Eye (tissue), 1 donor: Measurements from ENCODE around the gene NKD2.

Experiments
- DNase-seq: peaks from one replicate; pipeline ENCODE4 v3.0.0-alpha.2; 2015

Gene NKD2

GRCh38 chr5:1032011-1032410 lies 23.4 kb downstream of the NKD2 start:
- DNase-seq: no peak

GRCh38 chr5:1032551-1033027 lies 24.0 kb downstream of the NKD2 start:
- DNase-seq: no peak

- no peak for DNase-seq
These were observed 24.6 kb downstream of the NKD2 start for GRCh38 chr5:1033178-1033577.

DNA sequence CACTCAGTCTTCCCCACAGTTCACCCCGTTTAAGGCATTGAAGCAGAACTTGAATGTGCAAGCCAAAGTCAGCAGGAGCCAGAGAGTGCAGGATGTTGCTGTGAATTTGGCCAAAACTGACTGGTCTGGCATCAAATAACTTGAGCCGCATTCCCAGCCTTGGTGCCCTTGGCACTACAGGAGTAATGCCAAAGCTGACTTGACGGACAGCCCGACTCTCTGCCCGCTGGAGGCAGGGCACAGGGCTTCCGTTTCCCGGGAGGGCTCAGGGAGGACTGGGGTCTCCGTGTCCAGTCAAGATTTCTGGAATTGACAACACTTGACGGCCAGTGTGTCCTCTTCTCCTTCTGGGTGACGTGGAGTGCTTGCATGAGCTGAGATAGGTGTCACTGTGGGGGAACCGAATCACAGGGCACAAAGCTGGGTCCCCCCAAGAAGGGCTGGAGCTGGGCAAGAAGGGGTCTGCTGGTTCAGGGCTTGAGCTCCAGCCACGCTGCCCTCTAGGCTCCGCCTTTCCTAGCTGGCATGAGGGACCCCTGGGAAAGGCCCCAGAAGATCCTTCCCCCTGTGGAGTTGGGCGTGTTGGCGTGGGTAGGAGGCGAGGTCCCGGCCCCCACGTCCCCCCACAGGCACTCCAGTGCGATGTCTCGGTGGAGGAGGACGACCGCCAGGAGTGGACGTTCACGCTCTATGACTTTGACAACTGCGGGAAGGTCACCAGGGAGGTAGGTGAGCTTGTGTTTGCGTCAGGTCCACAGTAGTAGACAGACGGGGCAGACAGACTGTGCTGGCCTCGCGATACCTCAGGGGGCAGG lies 25.2 kb downstream of the NKD2 start:
- DNase-seq: no peak

GRCh38 chr5:1034421-1034905 lies 25.9 kb downstream of the NKD2 start:
- DNase-seq: no peak

GRCh38 chr5:1034986-1035385 lies 26.4 kb downstream of the NKD2 start:
- no peak for DNase-seq

- no peak for DNase-seq
These were observed 27.1 kb downstream of the NKD2 start for GRCh38 chr5:1035421-1036405.

DNA sequence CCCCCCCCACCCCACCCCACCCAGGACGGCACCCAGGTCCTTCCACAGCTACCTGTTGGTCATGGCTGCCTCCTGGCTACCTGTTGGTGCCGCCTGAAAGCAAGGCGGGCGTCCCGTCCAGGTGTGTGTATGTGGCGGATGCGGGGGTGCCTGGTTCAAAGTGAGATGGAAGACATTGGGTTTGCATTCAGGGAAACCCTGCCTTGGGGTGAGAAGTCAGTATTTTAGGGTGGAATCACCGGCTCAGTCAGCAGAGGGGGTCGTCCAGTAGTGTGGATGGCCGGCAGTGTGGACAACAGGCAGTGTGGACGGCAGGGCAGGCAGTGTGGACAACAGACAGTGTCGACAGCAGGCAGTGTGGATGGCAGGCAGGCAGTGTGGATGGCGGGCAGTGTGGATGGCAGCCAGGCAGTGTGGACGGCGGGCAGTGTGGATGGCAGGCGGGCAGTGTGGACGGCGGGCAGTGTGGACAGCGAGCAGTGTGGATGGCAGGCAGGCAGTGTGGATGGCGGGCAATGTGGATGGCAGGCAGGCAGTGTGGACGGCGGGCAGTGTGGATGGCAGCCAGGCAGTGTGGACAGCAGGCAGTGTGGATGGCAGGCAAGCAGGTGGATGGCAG lies 28.0 kb downstream of the NKD2 start:
- DNase-seq: no peak

DNA sequence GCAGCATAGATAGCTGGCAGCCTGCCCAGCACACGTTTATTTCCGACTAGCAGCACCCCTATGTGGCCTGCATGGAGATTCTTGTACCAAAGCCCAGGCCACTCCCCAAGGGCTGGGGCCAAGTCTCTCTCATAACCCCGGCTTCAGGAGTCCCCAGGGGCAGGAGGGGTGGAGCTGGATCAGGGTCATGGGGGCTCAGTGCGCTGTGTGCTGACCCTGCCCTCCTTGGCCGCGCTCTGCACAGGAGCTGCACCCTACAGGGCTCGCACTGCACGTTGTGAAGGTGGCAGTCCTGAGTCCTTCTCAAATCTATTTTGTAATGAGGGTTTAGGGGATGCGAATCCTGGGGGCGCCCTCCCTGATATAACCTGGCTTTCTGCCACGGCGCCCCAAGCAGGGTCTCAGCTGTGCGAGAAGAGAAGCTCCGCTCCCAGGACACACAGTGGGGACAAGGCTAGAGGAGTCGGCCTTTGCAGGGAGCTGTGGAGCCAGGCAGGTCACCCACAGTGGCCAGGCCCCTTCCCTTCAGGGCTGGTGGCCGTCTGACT lies 28.6 kb downstream of the NKD2 start:
- no peak for DNase-seq

DNA sequence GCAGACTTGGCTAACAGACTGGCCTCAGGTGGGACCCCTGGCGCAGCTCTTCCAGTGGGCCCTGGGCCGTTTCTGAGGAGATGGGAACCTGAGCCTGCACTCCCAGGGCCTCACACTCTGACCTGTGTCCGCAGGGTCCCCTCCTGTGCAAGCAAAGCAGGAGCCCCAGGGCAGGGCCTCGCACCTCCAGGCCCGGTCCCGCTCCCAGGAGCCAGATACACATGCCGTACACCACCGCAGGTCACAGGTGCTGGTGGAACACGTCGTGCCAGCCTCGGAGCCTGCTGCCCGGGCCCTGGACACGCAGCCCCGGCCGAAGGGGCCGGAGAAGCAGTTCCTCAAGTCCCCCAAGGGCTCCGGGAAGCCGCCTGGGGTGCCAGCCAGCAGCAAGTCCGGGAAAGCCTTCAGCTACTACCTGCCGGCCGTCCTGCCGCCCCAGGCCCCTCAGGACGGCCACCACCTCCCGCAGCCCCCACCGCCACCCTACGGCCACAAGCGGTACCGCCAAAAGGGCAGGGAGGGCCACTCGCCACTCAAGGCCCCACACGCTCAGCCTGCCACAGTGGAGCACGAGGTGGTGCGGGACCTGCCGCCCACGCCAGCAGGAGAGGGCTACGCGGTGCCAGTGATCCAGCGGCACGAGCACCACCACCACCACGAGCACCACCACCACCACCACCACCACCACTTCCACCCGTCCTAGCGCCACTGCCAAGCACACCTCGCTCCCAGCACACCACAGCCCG lies 29.2 kb downstream of the NKD2 start:
- no peak for DNase-seq

GRCh38 chr5:1038417-1039209 lies 30.0 kb downstream of the NKD2 start:
- DNase-seq: no peak

DNA sequence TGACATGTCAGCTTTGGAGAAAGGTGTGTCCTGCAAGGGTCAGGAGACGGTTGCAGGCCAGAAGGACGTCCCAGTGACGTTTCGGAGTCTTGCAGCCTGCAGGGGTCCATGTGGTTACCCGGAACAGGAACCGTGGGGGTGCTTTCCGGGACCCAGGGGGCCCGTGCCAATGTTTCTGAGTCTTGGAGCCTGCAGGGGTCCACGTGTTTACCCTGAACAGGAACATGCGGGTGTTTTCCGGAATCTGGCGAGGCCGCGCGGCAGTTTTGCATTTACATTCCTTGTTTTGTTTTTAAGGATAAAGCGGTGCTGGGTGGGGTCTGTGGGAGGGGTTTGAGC lies 30.6 kb downstream of the NKD2 start:
- DNase-seq: no peak

DNA sequence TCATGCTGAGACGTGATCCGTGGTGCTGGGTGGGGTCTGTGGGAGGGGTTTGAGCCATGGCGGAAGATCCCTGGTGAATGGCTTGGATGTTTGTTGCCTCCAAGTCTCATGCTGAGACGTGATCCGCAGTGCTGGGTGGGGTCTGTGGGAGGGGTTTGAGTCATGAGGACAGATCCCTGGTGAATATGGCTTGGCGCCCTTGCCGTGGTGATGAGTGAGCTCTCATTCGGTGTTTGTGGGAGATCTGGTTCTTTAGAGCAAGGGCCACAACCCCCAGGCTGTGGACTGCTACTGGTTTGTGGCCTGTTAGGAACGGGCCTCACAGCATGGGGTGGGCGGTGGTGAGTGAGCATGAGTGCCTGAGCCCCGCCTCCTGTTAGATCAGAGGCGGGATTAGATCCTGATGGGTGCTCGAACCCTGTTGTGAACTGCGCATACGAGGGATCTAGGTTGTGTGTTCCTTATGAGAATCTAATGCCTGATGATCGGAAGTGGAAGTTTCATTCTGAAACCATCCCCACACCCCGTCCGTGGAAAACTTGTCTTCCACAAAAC lies 31.2 kb downstream of the NKD2 start:
- no peak for DNase-seq

GRCh38 chr5:1040571-1040970 lies 32.0 kb downstream of the NKD2 start:
- DNase-seq: no peak

GRCh38 chr5:1041225-1042143 lies 32.9 kb downstream of the NKD2 start:
- no peak for DNase-seq

- DNase-seq: no peak
These were observed 34.0 kb downstream of the NKD2 start for GRCh38 chr5:1042626-1043025.

DNA sequence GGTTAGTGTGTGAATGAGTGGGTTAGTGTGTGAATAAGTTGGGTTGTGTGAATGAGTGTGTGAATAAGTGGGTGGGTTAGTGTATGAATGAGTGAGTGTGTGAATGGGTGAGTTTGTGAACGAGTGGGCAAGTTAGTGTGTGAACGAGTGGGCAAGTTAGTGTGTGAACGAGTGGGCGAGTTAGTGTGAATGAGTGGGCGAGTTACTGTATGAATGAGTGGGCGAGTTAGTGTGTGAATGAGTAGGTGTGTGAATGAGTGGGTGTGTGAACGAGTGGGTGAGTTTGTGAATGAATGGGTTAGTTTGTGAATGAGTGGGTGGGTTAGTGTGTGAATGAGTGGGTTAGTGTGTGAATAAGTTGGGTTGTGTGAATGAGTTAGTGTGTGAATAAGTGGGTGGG lies 34.7 kb downstream of the NKD2 start:
- DNase-seq: no peak

DNA sequence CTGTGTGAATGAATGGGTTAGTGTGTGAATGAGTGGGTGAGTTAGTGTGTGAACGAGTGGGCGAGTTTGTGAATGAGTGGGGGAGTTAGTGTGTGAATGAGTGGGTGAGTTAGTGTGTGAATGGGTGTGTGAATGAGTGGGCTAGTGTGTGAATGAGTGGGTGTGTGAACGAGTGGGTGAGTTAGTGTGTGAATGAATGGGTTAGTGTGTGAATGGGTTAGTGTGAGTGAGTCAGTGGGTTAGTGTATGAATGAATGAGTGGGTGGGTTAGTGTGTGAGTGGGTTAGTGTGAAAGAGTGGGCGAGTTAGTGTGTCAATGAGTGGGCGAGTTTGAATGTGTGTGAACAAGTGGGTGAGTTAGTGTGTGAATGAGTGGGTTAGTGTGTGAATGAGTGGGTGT lies 35.5 kb downstream of the NKD2 start:
- DNase-seq: no peak

DNA sequence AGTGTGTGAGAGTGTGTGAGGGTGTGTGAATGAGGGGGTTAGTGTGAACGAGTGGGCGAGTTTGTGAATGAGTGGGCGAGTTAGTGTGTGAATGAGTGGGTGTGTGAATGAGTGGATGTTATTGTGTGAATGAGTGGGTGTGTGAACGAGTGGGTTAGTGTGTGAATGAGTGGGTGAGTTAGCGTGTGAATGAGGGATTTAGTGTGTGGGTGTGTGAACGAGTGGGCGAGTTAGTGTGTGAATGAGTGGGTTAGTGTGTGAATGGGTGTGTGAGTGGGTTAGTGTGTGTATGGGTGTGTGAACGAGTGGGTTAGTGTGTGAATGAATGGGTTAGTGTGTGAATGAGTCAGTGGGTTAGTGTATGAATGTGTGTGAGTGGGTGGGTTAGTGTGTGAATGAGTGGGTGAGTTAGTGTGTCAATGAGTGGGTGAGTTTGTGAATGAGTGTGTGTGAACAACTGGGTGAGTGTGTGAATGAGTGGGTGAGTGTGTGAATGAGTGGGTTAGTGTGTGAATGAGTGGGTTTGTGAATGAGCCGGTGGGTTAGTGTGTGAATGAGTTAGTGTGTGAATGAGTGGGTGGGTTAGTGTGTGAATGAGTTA lies 37.5 kb downstream of the NKD2 start:
- no peak for DNase-seq
